AML-193 (cell line): Measurements from ENCODE around the gene CES1.
"Not testable (repeated sequence)": the region's sequence is repeated elsewhere in the genome, so short reads cannot be mapped to it uniquely, and the experiment has no call there.

Source experiments
- DNase-seq, 2 experiments: peaks; one replicate each; lab custom pipeline; 2025; lab: John Stamatoyannopoulos, UW

The CES1 gene

GRCh38 chr16:55832773-55833691 lies at the start of gene CES1:
Gene CES1, minus strand, starts transcription at chr16:55833096. Its CDS starts 41 bp downstream, at chr16:55833055.
- no peak for DNase-seq

GRCh38 chr16:55876854-55877253 lies 44.0 kb upstream of the CES1 start:
- DNase-seq: no peak

DNA sequence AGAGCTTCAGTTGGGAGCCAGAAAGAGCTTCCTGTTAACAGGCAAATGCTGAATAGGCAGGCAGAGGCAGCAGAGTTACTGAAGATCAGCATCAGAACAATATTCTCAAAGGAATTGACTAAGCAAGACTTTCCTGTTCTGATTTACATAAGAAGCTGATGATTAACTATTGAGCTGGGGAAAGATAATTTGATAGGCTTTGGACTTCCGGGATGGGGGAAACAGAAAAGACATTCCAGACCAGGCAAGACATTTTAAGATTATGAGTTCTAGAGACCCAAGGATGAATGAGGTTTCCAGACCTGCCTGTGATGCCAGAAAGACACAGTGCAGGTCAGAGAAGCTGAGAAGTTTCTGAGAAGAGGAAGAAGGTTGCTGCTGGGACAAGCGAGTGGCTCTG lies 42.4 kb upstream of the CES1 start, which contains the start of gene CES5A:
Gene CES5A (minus strand): TSS at position 101 of the 400 bp plus-strand sequence. CDS start 152 bp downstream, outside the sequence.
- no peak for DNase-seq

DNA sequence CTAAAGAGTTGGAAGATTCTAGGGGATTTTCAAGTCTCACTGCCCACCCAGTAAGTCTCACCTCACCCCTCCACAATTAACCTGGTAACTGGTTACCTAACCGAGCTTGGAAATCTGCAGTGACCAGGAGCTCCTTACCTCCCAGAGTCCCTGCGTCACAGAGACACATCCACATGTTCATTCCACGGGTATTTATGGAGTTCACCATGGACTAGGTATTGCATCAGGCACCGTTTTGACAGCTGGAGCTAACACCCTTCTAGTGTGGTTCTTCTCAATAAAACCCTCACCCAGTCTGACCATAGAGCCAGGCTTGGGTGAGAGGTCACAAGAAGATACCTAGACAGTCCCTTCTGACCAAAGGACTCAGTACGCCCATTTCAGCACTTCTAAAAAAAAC lies 40.2 kb upstream of the CES1 start:
- no peak for DNase-seq

DNA sequence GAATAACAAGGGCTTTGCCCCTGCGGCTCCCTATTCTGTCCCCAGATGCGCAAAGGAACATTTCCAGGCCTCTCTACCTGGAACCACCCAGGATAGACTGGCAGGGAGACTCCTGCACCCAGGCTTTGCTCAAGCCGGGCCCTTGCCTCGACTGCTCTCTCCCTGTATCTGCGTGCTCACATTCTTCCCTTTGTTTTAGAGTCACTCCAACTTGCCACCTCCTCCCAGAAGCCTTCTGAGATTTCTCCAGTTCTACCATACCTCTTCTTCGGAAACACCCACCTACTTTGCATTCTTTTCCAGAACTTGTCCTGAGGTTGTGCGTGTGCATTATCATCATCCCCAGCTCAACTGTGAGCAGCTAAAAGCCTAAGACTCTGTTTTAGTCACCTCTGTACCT lies 39.2 kb upstream of the CES1 start:
- no peak for DNase-seq

- DNase-seq: no peak
These were observed 38.6 kb upstream of the CES1 start for GRCh38 chr16:55871411-55872038.

DNA sequence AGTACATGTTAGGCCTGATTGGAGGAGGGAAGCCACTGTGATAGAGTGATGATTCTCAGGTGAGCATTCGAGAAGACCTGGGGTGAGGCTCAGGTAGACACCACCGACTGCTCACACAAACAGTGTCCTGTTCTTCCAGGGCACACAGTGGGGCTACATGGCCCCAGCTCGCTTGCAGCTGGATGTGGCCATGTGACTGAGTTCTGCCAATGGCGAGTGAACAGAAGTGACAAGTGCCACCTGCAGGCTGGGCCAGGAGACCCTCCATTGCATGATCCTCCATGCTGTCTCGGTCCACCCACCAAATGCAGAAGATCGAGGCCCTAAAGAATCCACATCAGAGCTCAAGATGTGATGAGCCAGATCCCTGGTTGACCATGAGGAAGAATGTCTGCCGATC lies 36.1 kb upstream of the CES1 start:
- no peak for DNase-seq

DNA sequence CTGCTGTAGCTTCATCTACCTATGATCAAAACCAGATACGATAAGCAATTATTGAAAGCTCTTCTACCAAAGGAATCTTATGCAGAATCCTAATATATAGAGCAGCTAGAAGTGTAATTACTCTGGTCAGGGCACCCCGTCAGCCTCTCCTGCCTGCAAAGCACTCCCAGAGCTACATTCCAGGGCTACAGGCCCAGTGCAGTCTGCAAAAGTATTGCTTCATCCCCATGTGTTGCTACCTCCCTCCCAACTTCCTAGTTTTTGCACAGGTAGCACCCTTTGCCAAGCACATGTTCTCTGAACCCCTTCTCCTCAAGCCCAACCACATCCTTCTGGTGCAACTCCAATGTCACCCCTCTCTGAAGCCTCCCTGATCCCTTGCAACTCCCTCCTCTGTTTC lies 35.2 kb upstream of the CES1 start:
- DNase-seq: no peak

GRCh38 chr16:55861288-55861687 lies 28.4 kb upstream of the CES1 start:
- no peak for DNase-seq

DNA sequence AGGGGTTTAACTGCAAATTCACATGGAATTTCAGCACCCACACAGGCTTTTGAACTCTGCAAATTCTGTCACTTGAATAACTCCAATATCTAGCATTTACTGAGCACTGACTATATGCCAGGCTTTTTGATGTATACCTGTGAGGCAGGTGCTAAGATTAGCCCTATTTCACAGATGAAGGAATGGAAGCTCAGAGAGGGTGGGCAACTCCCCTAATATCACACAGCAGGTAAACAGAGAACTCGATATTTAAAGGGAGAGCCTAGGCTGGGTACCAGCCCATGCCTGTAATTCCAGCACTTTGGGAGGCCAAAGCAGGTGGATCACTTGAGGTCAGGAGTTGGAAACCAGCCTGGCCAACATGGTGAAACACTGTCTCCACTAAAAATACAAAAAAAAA lies 24.8 kb upstream of the CES1 start:
- DNase-seq: not testable (repeated sequence)

GRCh38 chr16:55856950-55857349 lies 24.1 kb upstream of the CES1 start:
- DNase-seq: no peak

DNA sequence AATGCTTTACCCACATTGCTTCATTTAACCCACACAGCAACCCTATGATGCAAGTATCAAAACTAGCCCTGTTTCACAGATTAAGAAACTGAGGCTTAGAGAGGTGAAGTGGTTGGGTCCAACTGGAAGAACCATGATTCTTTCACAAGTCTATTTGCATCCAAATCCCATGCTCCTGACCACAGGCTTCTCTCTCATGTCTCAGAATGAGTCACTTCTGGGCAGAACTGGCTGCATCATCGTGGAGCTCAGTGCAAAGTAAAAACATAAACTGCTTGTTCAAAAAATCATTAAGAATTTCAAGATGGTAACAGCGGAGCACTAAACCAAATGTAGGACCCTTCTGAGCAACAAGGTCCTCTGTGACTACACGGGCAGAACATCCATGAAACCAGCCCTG lies 20.2 kb upstream of the CES1 start:
- DNase-seq: no peak

DNA sequence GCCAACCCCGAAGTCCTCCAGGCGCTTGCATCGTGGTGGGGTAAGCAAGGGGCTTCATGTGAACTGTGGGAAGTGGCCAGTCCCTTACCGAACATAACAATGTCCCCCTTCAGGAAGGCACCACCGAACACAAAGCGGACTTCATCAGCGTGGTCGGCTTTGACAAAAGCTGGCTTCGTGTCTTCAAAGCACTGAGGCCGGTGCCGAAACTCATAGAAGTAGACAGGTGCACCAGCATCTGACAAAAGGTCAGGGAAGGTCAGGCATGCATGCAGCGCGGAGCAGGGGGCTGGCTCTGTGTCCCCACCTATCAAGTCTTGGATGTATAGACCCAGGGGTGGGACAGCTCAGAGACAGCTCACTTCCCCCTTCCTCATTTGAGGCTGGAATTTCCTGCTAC lies 16.6 kb upstream of the CES1 start:
- DNase-seq: no peak

GRCh38 chr16:55846598-55847346 lies 13.9 kb upstream of the CES1 start:
- DNase-seq: no peak

DNA sequence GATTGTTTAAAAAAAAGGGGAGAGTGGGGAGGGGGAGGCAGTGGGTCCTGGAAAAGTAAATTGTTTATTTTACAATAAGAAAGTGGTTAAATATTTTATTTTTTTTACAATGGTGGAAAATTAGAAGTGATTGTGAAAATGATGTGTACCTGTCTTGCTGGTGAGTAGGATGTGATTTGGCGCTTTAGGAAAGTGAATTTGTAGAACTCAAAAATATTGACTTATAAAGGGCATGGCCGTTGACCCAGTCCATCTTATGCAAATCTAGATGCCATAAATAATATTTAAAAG lies 10.2 kb upstream of the CES1 start:
- DNase-seq: no peak

- DNase-seq: peak; percentile 16 to 35
These were observed 9.6 kb upstream of the CES1 start for GRCh38 chr16:55842369-55843104.

DNA sequence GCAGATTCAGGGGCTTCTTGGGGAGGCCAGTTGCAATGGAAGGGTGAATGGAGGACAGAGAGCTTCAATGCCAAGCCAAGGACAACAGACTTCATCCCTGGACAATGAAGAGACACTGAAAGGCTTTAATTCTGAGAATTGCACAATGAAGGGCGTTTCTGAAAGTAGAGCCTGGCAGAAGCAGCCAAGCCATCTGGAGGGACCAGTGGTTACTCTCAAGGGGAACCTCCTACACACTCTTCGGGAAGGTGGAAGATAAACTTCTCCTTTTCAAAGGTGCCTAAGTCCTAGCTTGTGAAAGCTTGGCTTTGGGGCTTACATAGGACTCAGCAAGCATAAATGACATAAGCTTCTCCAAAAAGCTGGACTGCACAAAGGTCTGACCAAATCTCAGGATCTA lies 6.2 kb upstream of the CES1 start:
- DNase-seq: peak; percentile 18 to 40

DNA sequence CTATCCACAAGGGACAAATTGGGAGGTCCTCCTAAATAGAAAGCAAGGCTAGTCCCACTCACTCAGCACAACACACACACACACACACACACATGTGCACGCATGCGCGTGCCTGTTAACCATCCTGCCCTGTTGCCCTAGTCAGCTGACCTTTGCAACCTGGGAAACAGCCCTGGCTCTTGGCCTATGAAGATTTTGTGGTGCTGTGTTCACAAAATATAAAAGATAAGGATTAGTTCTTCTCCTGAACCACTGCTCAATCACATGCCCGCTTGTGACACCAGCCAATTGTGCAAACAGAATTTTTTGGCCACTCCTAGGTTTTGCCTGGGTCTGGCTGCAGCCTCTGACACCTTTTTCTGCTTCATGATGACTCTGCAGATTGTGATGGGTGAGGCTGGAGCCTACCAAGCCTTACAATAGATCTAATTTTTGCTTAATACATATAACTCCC lies 3.3 kb upstream of the CES1 start:
- no peak for DNase-seq

DNA sequence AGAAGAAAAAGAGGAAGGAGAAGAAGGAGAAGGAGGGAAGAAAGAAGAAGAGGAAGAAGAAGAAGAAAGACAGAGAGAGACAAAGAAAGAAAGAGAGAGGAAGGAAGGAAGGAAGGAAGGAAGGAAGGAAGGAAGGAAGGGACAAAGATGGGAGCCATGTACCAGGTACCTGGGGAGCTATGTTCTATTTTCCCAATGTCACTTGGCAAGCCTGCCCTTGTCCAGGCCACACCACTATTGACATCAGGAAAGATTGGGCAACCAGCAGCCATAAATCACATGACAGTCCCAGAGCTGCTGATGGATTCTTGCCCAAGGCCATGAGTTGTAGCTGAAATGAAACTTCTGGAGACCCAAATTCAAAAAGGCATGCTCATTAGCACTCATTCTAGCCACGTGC lies 2.7 kb upstream of the CES1 start:
- no peak for DNase-seq

GRCh38 chr16:55835173-55835572 lies 2.3 kb upstream of the CES1 start:
- not testable (repeated sequence) for DNase-seq

GRCh38 chr16:55834049-55834448 lies 1.2 kb upstream of the CES1 start:
- DNase-seq: no peak

- DNase-seq: no peak
These were observed 497 bp downstream of the CES1 start for GRCh38 chr16:55832425-55832772.
